Measurements from ENCODE around the gene RUNX3. TPM values are rescaled to one million over a fixed set of nuclear protein-coding genes. Genes with fewer than 3 reads are reported as not detected.
A peak's percentile ranks its signal among the peaks of the same experiment; 100 is the strongest.

The RUNX3 gene
- total and polyA plus RNA-seq, 10 donors, result 17.3 to 76.3 (median 49.3) TPM

DNA sequence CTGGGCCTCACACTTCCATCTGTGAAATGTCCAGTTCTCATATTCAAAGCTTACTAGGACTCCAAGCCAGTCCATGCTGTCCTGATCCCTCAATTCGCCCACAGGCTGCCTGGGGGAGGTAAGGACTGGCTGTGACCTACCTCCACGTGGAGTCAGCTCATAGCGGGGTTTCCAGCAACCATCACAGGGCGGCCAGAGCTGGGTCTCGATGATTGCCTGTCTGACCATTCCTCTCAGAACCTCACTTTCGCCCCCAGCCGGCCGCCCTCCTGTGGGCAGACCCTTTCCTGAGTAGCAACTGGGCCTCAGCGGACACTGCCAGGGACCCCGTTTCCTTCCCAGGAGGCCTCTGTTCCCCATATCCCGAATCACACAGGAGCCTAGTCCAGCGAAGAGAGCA, 3.4 kb upstream of the RUNX3 start:
- intact Hi-C loops (cut with DNase I; ENCODE audit: low total_unique reads), result loop anchor here (5.0 kb wide), 1 partner anchor 104 kb away; no protein-coding TSS in a partner anchor
- H3K4me3 ChIP-seq, result no peak overlapping the region
- no peaks in the 10 kb centered on the region for H3K36me3 ChIP-seq
- H3K9me3 ChIP-seq, result no peaks in the 10 kb centered on the region
- no peak for DNase-seq
- H3K27me3 ChIP-seq (replicated peaks in 1 of 7), result peaks cover 0 to 74% (median 51%) of the 10 kb centered on the region in 7 donors
- peaks cover 12 to 69% (median 54%) of the 10 kb centered on the region in 6 donors for H3K4me1 ChIP-seq
- H3K27ac ChIP-seq, result no peak overlapping the region
- WGBS, 5 donors, result 73 to 87% (median 81%) methylated on average over 12 of the region's 12 CpGs
- TF ChIP-seq POLR2AphosphoS5 (IDR thresholded peaks at IDR 0.05) (no peak), POLR2A (IDR thresholded peaks at IDR 0.05) (no peak)
- TF ChIP-seq, protein P1, sequence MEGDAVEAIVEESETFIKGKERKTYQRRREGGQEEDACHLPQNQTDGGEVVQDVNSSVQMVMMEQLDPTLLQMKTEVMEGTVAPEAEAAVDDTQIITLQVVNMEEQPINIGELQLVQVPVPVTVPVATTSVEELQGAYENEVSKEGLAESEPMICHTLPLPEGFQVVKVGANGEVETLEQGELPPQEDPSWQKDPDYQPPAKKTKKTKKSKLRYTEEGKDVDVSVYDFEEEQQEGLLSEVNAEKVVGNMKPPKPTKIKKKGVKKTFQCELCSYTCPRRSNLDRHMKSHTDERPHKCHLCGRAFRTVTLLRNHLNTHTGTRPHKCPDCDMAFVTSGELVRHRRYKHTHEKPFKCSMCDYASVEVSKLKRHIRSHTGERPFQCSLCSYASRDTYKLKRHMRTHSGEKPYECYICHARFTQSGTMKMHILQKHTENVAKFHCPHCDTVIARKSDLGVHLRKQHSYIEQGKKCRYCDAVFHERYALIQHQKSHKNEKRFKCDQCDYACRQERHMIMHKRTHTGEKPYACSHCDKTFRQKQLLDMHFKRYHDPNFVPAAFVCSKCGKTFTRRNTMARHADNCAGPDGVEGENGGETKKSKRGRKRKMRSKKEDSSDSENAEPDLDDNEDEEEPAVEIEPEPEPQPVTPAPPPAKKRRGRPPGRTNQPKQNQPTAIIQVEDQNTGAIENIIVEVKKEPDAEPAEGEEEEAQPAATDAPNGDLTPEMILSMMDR (IDR thresholded peaks at IDR 0.05 in 8 of 11, conservative IDR thresholded peaks at IDR 0.05 in 3 of 11), result no peak

DNA sequence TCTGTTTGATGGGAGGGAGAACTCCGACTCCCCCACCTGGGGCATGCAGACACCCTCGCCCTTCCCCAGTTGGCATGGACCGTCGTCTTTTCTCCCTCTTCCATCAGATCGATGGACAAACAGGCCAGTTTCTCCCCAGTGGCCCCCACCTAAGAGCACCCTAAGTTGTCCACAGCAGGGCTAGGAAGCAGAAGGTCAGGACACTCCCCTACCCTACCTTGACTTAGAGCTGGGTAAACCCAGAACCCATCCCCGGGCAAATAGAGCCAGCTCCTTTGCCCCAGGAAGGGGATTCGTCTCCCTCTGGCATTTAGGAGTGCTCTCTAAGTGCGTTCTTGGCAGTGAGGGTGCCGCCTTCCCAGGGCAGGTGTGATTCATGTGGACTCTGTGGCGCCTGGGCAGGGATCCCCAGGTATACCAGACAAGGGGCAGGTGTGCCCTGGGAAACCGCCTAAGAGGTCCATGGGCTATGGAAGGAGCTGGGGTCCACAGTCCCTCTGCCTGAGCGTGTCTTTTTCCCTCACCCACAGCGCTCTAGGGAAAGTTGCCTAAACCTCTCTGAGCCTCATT, 2.7 kb upstream of the RUNX3 start:
- no peak overlapping the region for H3K27ac ChIP-seq
- H3K9me3 ChIP-seq, result no peaks in the 10 kb centered on the region
- DNase-seq, result no peak
- H3K4me3 ChIP-seq, result peak overlapping the region in 2 of 8 donors; percentile 9 to 95
- no peaks in the 10 kb centered on the region for H3K36me3 ChIP-seq
- peaks cover 0 to 80% (median 57%) of the 10 kb centered on the region in 7 donors for H3K27me3 ChIP-seq (replicated peaks in 1 of 7)
- WGBS, 5 donors, result 69 to 79% (median 77%) methylated on average over 12 to 13 of the region's 13 CpGs
- H3K4me1 ChIP-seq, result peaks cover 12 to 76% (median 59%) of the 10 kb centered on the region in 6 donors
- TF ChIP-seq, protein P1 (IDR thresholded peaks at IDR 0.05 in 8 of 11, conservative IDR thresholded peaks at IDR 0.05 in 3 of 11), result no peak
- no peak for TF ChIP-seq POLR2AphosphoS5 (IDR thresholded peaks at IDR 0.05)
- TF ChIP-seq POLR2A (IDR thresholded peaks at IDR 0.05), result no peak
- intact Hi-C loops (cut with DNase I; ENCODE audit: low total_unique reads), result loop anchor here (5.0 kb wide), 1 partner anchor 104 kb away; no protein-coding TSS in a partner anchor

DNA sequence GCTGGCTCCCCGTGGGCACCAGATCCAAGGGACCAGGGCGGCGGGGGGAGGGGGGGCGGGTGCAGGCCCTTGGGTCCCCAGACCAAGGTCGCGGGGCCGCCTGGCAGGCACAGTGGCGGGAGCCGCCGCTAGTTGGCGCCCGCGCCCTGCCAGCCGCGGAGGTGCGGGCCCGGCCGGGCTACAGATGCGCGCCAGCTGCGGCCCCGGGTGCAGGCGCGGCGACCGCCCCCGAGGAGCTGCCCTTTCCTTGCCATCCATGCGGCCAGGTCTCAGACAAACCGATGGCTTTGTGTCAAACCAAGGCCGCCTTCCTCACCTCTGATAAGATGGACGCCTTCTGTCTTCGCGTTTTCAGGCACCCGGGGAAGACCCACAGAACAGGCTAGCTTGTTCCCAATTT, 2.2 kb upstream of the RUNX3 start:
- intact Hi-C loops (cut with DNase I; ENCODE audit: low total_unique reads), result loop anchor here (5.0 kb wide), 1 partner anchor 105 kb away; no protein-coding TSS in a partner anchor
- Histone ChIP-seq H3K27me3 (replicated peaks in 1 of 7) (peaks cover 2 to 86% (median 63%) of the 10 kb centered on the region in 7 donors), H3K4me1 (peaks cover 14 to 81% (median 65%) of the 10 kb centered on the region in 6 donors), H3K36me3 (peaks cover 0 to 3% (median 0%) of the 10 kb centered on the region in 6 donors), H3K9me3 (no peaks in the 10 kb centered on the region), H3K27ac (no peak overlapping the region), H3K4me3 (peak overlapping the region in 6 of 8 donors; percentile 2 to 95 (median 14))
- no peak for TF ChIP-seq POLR2AphosphoS5 (IDR thresholded peaks at IDR 0.05)
- TF ChIP-seq, protein P1 (IDR thresholded peaks at IDR 0.05 in 8 of 11, conservative IDR thresholded peaks at IDR 0.05 in 3 of 11), result peak in 7 of 11 experiments; percentile 77 to 93 (median 90)
- peak; percentile 94 for DNase-seq
- WGBS, 5 donors, result 6 to 29% (median 9%) methylated on average over 7 to 34 of the region's 34 CpGs

DNA sequence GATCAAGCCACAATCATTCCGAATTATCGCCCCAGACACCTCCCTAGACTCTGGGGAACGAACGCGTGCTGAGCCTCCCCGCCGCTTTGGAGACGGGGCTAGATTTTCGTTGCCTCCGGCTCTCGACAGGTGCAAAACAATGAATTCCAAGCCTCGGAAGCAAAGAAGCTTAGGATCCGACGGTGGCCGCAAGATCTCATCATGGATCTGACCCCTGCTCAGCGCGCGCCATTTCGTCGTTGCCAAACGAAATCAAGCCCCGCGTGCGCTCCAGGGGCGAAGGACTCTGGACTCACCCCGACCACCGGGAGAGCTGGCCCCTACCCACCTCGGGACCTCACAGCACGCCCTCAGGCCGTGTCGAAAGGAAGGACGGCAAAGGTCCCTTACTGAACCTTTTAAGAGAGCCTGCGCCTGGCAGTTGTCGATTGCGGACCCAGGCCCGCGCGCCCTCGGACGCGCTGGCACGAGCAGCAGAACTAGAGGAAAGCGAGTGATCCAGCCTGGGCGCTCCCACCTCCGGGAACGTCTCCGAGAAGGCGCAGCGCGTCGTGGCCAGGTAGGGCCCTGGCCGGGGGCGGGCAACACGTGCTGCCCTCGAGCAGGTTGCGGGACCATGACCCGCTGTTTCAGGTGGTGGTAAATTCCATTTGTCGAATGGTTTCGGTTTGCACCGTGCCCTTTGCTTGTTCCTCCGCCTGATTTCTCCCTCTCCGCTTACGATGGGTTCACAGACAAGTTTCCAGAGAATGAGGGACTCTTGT, 1.6 kb upstream of the RUNX3 start:
- no peaks in the 10 kb centered on the region for H3K9me3 ChIP-seq
- DNase-seq, result peak; percentile 84
- peak overlapping the region in 1 of 8 donors; percentile 94 for H3K27ac ChIP-seq
- intact Hi-C loops (cut with DNase I; ENCODE audit: low total_unique reads), result loop anchor here (5.0 kb wide), 1 partner anchor 106 kb away; no protein-coding TSS in a partner anchor
- H3K27me3 ChIP-seq (replicated peaks in 1 of 7), result peaks cover 2 to 92% (median 69%) of the 10 kb centered on the region in 7 donors
- TF ChIP-seq, protein P1 (IDR thresholded peaks at IDR 0.05 in 8 of 11, conservative IDR thresholded peaks at IDR 0.05 in 3 of 11), result peak in 1 of 11 experiments; percentile 5
- TF ChIP-seq POLR2AphosphoS5 (IDR thresholded peaks at IDR 0.05) (peak; percentile 39 to 82 (median 56)), POLR2A (IDR thresholded peaks at IDR 0.05) (no peak)
- peak overlapping the region in 6 of 8 donors; percentile 2 to 95 (median 14) for H3K4me3 ChIP-seq
- H3K36me3 ChIP-seq, result peaks cover 0 to 10% (median 0%) of the 10 kb centered on the region in 6 donors
- H3K4me1 ChIP-seq, result peaks cover 20 to 87% (median 71%) of the 10 kb centered on the region in 6 donors
- 61 to 77% (median 64%) methylated on average over 51 to 63 of the region's 63 CpGs for WGBS, 5 donors
